Measurements from ENCODE around the gene AQP2.

Gene AQP2

GRCh38 chr12:49978125-49978524, 27.6 kb downstream of the AQP2 start:
- H3K4me3 ChIP-seq (ENCODE audit: low read depth, low read length), result no peak overlapping the region
- in situ Hi-C loops (cut with HindIII; ENCODE audit: low sequenced_read_pairs), result no loop called here
- no peak for TF ChIP-seq CTCF (IDR thresholded peaks at IDR 0.05; ENCODE audit: low read depth, low read length)
- DNase-seq (ENCODE audit: low read depth, low spot score), result no peak

- no peak for TF ChIP-seq CTCF (IDR thresholded peaks at IDR 0.05; ENCODE audit: low read depth, low read length)
- in situ Hi-C loops (cut with HindIII; ENCODE audit: low sequenced_read_pairs), result no loop called here
- no peak for DNase-seq (ENCODE audit: low read depth, low spot score)
- H3K4me3 ChIP-seq (ENCODE audit: low read depth, low read length), result no peak overlapping the region
Measured at GRCh38 chr12:49979016-49979586, 28.6 kb downstream of the AQP2 start.

GRCh38 chr12:49979791-49980190, 29.3 kb downstream of the AQP2 start:
- H3K4me3 ChIP-seq (ENCODE audit: low read depth, low read length), result no peak overlapping the region
- DNase-seq (ENCODE audit: low read depth, low spot score), result no peak
- in situ Hi-C loops (cut with HindIII; ENCODE audit: low sequenced_read_pairs), result no loop called here
- no peak for TF ChIP-seq CTCF (IDR thresholded peaks at IDR 0.05; ENCODE audit: low read depth, low read length)

- H3K4me3 ChIP-seq (ENCODE audit: low read depth, low read length), result no peak overlapping the region
- in situ Hi-C loops (cut with HindIII; ENCODE audit: low sequenced_read_pairs), result no loop called here
- no peak for TF ChIP-seq CTCF (IDR thresholded peaks at IDR 0.05; ENCODE audit: low read depth, low read length)
- DNase-seq (ENCODE audit: low read depth, low spot score), result no peak
Measured at GRCh38 chr12:49980501-49981349, 30.2 kb downstream of the AQP2 start.

- no peak overlapping the region for H3K4me3 ChIP-seq (ENCODE audit: low read depth, low read length)
- TF ChIP-seq CTCF (IDR thresholded peaks at IDR 0.05; ENCODE audit: low read depth, low read length), result no peak
- in situ Hi-C loops (cut with HindIII; ENCODE audit: low sequenced_read_pairs), result no loop called here
- no peak for DNase-seq (ENCODE audit: low read depth, low spot score)
Measured at GRCh38 chr12:49982246-49983087, 31.9 kb downstream of the AQP2 start.

GRCh38 chr12:49983892-49984291, 33.4 kb downstream of the AQP2 start:
- in situ Hi-C loops (cut with HindIII; ENCODE audit: low sequenced_read_pairs), result no loop called here
- no peak overlapping the region for H3K4me3 ChIP-seq (ENCODE audit: low read depth, low read length)
- DNase-seq (ENCODE audit: low read depth, low spot score), result peak; percentile 86
- TF ChIP-seq CTCF (IDR thresholded peaks at IDR 0.05; ENCODE audit: low read depth, low read length), result peak; percentile 10

Data from astrocyte of the spinal cord (primary cell).